HepG2 (cell line): Measurements from ENCODE around the gene ZBTB7B. TPM values are rescaled to one million over a fixed set of nuclear protein-coding genes. Genes with fewer than 3 reads are reported as not detected.

Experiments
- ATAC-seq: fragments of 200-7000 bp; cut with Tn5 transposase; 3 replicates; pipeline ENCODE4 v1.9.1; 2020; ENCODE audit warnings: mild to moderate bottlenecking, moderate library complexity
- BruUV-seq: library from RNA; stranded (reverse); fragments of 400-500 nt; replicated peaks from 2 replicates; lab custom pipeline; 2021; lab: Mats Ljungman, UMichigan
- CTCF ChIA-PET: fragments of 300-600 bp; formaldehyde crosslinking; extraction: SDS; loops from one replicate; lab custom pipeline; 2021; ENCODE audit warnings: low total read pairs, inconsistent platforms, low intra/inter-chr PET ratio; lab: Yijun Ruan, JAX
- POLR2A ChIA-PET: fragments of 350-600 bp; sonication (Branson Sonifier 250); formaldehyde crosslinking; loops from one replicate; lab custom pipeline; 2020; ENCODE audit warnings: antibody characterized with exemption, inconsistent platforms; lab: Yijun Ruan, JAX
- DNase-seq: peaks from one replicate; pipeline ENCODE4 v3.0.0-alpha.2; 2015; ENCODE audit warnings: low spot score
- FAIRE-seq: peaks from 3 replicates; lab custom pipeline; 2011; peaks lifted over from hg19 to GRCh38; lab: Jason Lieb, UNC
- H2AFZ ChIP-seq: one replicate; pipeline ENCODE4 v1.6.1; 2011; ENCODE audit warnings: low read length, inconsistent platforms
- H3K27ac ChIP-seq: fragments of 300-600 bp; 3 replicates; pipeline ENCODE4 v1.8.0; 2011; ENCODE audit warnings: mixed run types, mild to moderate bottlenecking, mixed read lengths, low read length, inconsistent platforms; ENCODE audit not compliant: insufficient read depth; ENCODE audit errors: extremely low read length
- H3K27me3 ChIP-seq, 2 experiments: fragments of 200-600 bp in 1 of 2; 2 replicates in 1 of 2; 3 replicates in 1 of 2; pipeline versions ENCODE4 v1.6.0 to v1.8.0; 2011; ENCODE audit warnings: low read length in 2 of 2, mild to moderate bottlenecking in 2 of 2, moderate library complexity in 2 of 2, inconsistent platforms in 1 of 2; ENCODE audit not compliant: insufficient read depth in 2 of 2, control insufficient read depth in 1 of 2
- H3K36me3 ChIP-seq, 2 experiments: fragments of 200-600 bp in 1 of 2; replicated peaks in 1 of 2; 2 replicates in 1 of 2; 3 replicates in 1 of 2; pipeline versions ENCODE4 v1.5.1 to v1.8.0; 2011; ENCODE audit warnings: low read length in 2 of 2, inconsistent platforms in 1 of 2; ENCODE audit not compliant: insufficient read depth in 2 of 2, control insufficient read depth in 1 of 2
- H3K4me1 ChIP-seq: 2 replicates; pipeline ENCODE4 v1.5.1; 2012; ENCODE audit warnings: low read length, inconsistent platforms; ENCODE audit not compliant: insufficient read depth
- H3K4me2 ChIP-seq: 2 replicates; pipeline ENCODE4 v1.6.0; 2011; ENCODE audit warnings: low read depth, low read length, inconsistent platforms
- H3K4me3 ChIP-seq, 3 experiments: fragments of 200-600 bp in 1 of 3; sonication (generic), shearing (Covaris generic) in 1 of 3; replicated peaks in 1 of 3; 2 replicates each; pipeline ENCODE4 v1.5.1; 2011 to 2016; ENCODE audit warnings: low read length in 3 of 3, inconsistent platforms in 2 of 3, low read depth in 2 of 3, mild to moderate bottlenecking in 2 of 3, control low read depth in 1 of 3, mixed read lengths in 1 of 3; ENCODE audit not compliant: insufficient read depth in 1 of 3
- H3K79me2 ChIP-seq: one replicate; pipeline ENCODE4 v1.6.1; 2011; ENCODE audit warnings: low read length, inconsistent platforms; ENCODE audit not compliant: insufficient read depth
- H3K9ac ChIP-seq: 2 replicates; pipeline ENCODE4 v1.6.0; 2011; ENCODE audit warnings: mild to moderate bottlenecking, low read depth, low read length, inconsistent platforms; ENCODE audit not compliant: insufficient read depth
- H3K9me3 ChIP-seq: 2 replicates; pipeline ENCODE4 v1.5.1; 2012; ENCODE audit warnings: mild to moderate bottlenecking, low read length
- H4K20me1 ChIP-seq: 2 replicates; pipeline ENCODE4 v1.6.0; 2011; ENCODE audit warnings: inconsistent platforms, mild to moderate bottlenecking, low read length, moderate library complexity; ENCODE audit not compliant: insufficient read depth
- ETV6 ChIP-seq: sonication (generic); formaldehyde crosslinking; conservative IDR thresholded peaks from 2 replicates; pipeline ENCODE4 v1.4.0; 2020; ENCODE audit warnings: missing genetic modification reagents
- PRMT3 ChIP-seq: sonication (generic); formaldehyde crosslinking; IDR thresholded peaks from 2 replicates; pipeline ENCODE4 v1.8.1; 2022; ENCODE audit warnings: low read depth, mild to moderate bottlenecking, moderate library complexity, missing genetic modification reagents, borderline replicate concordance
- REPIN1 ChIP-seq: sonication (generic); formaldehyde crosslinking; IDR thresholded peaks from 2 replicates; pipeline ENCODE4 v1.8.0; 2022; ENCODE audit warnings: missing genetic modification reagents, low read depth, mild to moderate bottlenecking, borderline replicate concordance
- THAP7 ChIP-seq: sonication (generic); formaldehyde crosslinking; IDR thresholded peaks from 2 replicates; pipeline ENCODE4 v1.8.1; 2023; ENCODE audit warnings: mild to moderate bottlenecking, missing genetic modification reagents
- ZBTB46 ChIP-seq: sonication (generic); formaldehyde crosslinking; IDR thresholded peaks from 2 replicates; pipeline ENCODE4 v1.4.0; 2020; ENCODE audit warnings: mild to moderate bottlenecking, missing genetic modification reagents, borderline replicate concordance
- ZNF407 ChIP-seq: sonication (generic); formaldehyde crosslinking; IDR thresholded peaks from one replicate; pipeline ENCODE4 v1.5.1; 2020; ENCODE audit warnings: mild to moderate bottlenecking, missing genetic modification reagents; ENCODE audit errors: not compliant biosample characterization
- WGBS: methylation state at CpG from one replicate; pipeline ENCODE4 v1.1.6; 2017; ENCODE audit warnings: low lambda C conversion rate; 5-methylcytosine and 5-hydroxymethylcytosine counted together
- in situ Hi-C: cut with HindIII; loops from 2 replicates; pipeline ENCODE4 v1.10.0; 2017; ENCODE audit warnings: low pct_unique_long_range_greater_than_20kb; ENCODE audit not compliant: extremely low pct_ligation_motif_present
- intact Hi-C: fragments of 100-400 bp; cut with micrococcal nuclease; formaldehyde crosslinking; loops from one replicate; pipeline ENCODE4 v1.10.0; 2022; ENCODE audit not compliant: unreplicated experiment
- polyA plus RNA-seq, 8 experiments: library from polyadenylated mRNA; depleted of rRNA in 3 of 8; stranded (reverse) in 7 of 8; unstranded in 1 of 8; fragments of >200 nt; fragmentation: Illumina TruSeq in 4 of 8; extraction: Trizol in 4 of 8; gene quantifications; 2 replicates each; pipeline versions ENCODE4 v1.2.1 to v1.2.3, GENCODE V29; 2011 to 2016; ENCODE audit warnings: low read depth in 4 of 8, missing spikeins in 1 of 8, mixed read lengths in 1 of 8; ENCODE audit not compliant: insufficient read depth in 1 of 8
- total RNA-seq, 5 experiments: library from RNA; depleted of rRNA; stranded (reverse); fragments of >200 nt; fragmentation: Illumina TruSeq; extraction: Trizol; gene quantifications; 2 replicates each; pipeline ENCODE4 v1.2.3, GENCODE V29; 2016; ENCODE audit warnings: low read depth in 1 of 5

ZBTB7B gene
- total and polyA plus RNA-seq, 2 of the 13 experiments (the other 11 are each of a cell fraction or from before 2014, with no cell fraction given) = 15.5 to 17.5 TPM

- TF ChIP-seq REPIN1 (CRISPR knock-in tag) (peak; percentile 83; the same call in 1 of the 2 replicates), ZBTB46 (CRISPR knock-in tag) (no peak), PRMT3 (CRISPR knock-in tag) (no peak), ETV6 (CRISPR knock-in tag) (peak; percentile 86; the same call in 1 of the 2 replicates), THAP7 (CRISPR knock-in tag) (peak; percentile 64; the same call in 1 of the 2 replicates)
These were observed 41.1 kb upstream of the ZBTB7B start, which contains the start of gene PYGO2 (continued) for GRCh38 chr1:154961207-154962155.

- no peaks in the 10 kb centered on the region for H3K9me3 ChIP-seq
- H4K20me1 ChIP-seq = no peaks in the 10 kb centered on the region
- ChIA-PET POLR2A (interaction anchor here (1.1 to 8.3 kb wide), 5 partner anchors 11 to 89 kb away, joined by 5 to 148 read pairs (median 8); partner anchors contain the start of genes ADAM15, CKS1B and SHC1), CTCF (interaction anchor here (0.9 to 3.7 kb wide), 4 partner anchors 10 to 99 kb away, joined by 3 to 24 read pairs (median 4); no protein-coding TSS in a partner anchor)
- intact Hi-C loops (no loop called here), in situ Hi-C loops (loop anchor here (5.0 kb wide), 1 partner anchor 35 kb away; no protein-coding TSS in a partner anchor)
- no TSS peak for BruUV-seq
- FAIRE-seq (peak; percentile 8), ATAC-seq (peak; percentile 14), DNase-seq (no peak)
- peaks cover 17% of the 10 kb centered on the region for H3K79me2 ChIP-seq
- H3K27ac ChIP-seq = peak overlapping the region; percentile 96
- peak overlapping the region; percentile 92 for H3K4me2 ChIP-seq
- peak overlapping the region; percentile 97 for H3K9ac ChIP-seq
- 12% methylated on average over 15 of the region's 25 CpGs for WGBS
- no peaks in the 10 kb centered on the region; a peak in 1 of 5 replicates for H3K27me3 ChIP-seq
- H2AFZ ChIP-seq = no peak overlapping the region
- peaks cover 48% of the 10 kb centered on the region for H3K4me1 ChIP-seq
- peaks cover 18 to 53% of the 10 kb centered on the region in 2 experiments for H3K36me3 ChIP-seq
- peak overlapping the region; percentile 72 to 87 (median 80) for H3K4me3 ChIP-seq
- peak; percentile 13 for TF ChIP-seq ZNF407 (CRISPR knock-in tag)
These were observed 40.3 kb upstream of the ZBTB7B start for GRCh38 chr1:154962156-154962749.
